Measurements from ENCODE around the gene INTS6L. TPM values are rescaled to one million over a fixed set of nuclear protein-coding genes. Genes with fewer than 3 reads are reported as not detected.

INTS6L gene
- polyA plus RNA-seq, 1 donor from 2014 or later, result 57.1 TPM

DNA sequence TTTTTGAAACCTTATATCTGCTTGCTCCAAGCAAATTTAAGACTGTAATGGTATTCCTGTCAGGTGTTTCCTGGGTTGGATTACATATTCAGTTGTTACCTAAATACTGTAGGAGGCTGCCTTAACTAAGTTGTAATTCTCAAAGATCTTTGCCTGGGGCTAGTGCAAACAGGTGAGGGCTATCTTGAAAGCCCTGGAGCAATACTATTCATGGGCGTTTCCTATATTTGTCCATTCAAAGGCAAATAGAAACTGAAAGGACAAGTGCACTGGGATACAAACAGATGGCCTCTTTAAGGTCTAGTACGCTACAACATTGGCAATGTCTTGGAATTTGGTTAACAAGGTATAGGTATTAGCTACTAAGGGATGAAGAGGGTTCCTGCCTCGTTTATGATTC, 108.9 kb downstream of the INTS6L start:
- no peak overlapping the region for H3K4me2 ChIP-seq (ENCODE audit: low read length)
- H3K36me3 ChIP-seq (ENCODE audit: insufficient read depth, low read length), result no peaks in the 10 kb centered on the region
- H3K79me2 ChIP-seq (replicated peaks; ENCODE audit: insufficient read depth, low read length), result no peaks in the 10 kb centered on the region
- no peak overlapping the region for H3K4me3 ChIP-seq (ENCODE audit: low read length)
- TF ChIP-seq RAD21 (conservative IDR thresholded peaks at IDR 0.05) (no peak), EZH2 (IDR thresholded peaks at IDR 0.05; ENCODE audit: borderline replicate concordance, insufficient read depth, low read length, poor library complexity, severe bottlenecking) (no peak), POLR2AphosphoS5 (IDR thresholded peaks at IDR 0.05) (no peak), MXI1 (conservative IDR thresholded peaks at IDR 0.05; ENCODE audit: poor library complexity, severe bottlenecking) (no peak), TAF1 (IDR thresholded peaks at IDR 0.05; ENCODE audit: low read depth) (no peak), SMC3 (conservative IDR thresholded peaks at IDR 0.05; ENCODE audit: poor library complexity) (no peak), EP300 (conservative IDR thresholded peaks at IDR 0.05; ENCODE audit: poor library complexity, severe bottlenecking) (no peak)
- TF ChIP-seq, protein P1, sequence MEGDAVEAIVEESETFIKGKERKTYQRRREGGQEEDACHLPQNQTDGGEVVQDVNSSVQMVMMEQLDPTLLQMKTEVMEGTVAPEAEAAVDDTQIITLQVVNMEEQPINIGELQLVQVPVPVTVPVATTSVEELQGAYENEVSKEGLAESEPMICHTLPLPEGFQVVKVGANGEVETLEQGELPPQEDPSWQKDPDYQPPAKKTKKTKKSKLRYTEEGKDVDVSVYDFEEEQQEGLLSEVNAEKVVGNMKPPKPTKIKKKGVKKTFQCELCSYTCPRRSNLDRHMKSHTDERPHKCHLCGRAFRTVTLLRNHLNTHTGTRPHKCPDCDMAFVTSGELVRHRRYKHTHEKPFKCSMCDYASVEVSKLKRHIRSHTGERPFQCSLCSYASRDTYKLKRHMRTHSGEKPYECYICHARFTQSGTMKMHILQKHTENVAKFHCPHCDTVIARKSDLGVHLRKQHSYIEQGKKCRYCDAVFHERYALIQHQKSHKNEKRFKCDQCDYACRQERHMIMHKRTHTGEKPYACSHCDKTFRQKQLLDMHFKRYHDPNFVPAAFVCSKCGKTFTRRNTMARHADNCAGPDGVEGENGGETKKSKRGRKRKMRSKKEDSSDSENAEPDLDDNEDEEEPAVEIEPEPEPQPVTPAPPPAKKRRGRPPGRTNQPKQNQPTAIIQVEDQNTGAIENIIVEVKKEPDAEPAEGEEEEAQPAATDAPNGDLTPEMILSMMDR (IDR thresholded peaks at IDR 0.05; ENCODE audit: poor library complexity, severe bottlenecking), result no peak
- TF ChIP-seq, protein P2, sequence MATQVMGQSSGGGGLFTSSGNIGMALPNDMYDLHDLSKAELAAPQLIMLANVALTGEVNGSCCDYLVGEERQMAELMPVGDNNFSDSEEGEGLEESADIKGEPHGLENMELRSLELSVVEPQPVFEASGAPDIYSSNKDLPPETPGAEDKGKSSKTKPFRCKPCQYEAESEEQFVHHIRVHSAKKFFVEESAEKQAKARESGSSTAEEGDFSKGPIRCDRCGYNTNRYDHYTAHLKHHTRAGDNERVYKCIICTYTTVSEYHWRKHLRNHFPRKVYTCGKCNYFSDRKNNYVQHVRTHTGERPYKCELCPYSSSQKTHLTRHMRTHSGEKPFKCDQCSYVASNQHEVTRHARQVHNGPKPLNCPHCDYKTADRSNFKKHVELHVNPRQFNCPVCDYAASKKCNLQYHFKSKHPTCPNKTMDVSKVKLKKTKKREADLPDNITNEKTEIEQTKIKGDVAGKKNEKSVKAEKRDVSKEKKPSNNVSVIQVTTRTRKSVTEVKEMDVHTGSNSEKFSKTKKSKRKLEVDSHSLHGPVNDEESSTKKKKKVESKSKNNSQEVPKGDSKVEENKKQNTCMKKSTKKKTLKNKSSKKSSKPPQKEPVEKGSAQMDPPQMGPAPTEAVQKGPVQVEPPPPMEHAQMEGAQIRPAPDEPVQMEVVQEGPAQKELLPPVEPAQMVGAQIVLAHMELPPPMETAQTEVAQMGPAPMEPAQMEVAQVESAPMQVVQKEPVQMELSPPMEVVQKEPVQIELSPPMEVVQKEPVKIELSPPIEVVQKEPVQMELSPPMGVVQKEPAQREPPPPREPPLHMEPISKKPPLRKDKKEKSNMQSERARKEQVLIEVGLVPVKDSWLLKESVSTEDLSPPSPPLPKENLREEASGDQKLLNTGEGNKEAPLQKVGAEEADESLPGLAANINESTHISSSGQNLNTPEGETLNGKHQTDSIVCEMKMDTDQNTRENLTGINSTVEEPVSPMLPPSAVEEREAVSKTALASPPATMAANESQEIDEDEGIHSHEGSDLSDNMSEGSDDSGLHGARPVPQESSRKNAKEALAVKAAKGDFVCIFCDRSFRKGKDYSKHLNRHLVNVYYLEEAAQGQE (IDR thresholded peaks at IDR 0.05; ENCODE audit: borderline replicate concordance), result no peak
- no peak overlapping the region for H2AFZ ChIP-seq (ENCODE audit: low read depth, low read length)
- H3K27me3 ChIP-seq (ENCODE audit: insufficient read depth, low read depth, low read length), result no peaks in the 10 kb centered on the region
- no peaks in the 10 kb centered on the region for H3K9me2 ChIP-seq (ENCODE audit: insufficient read depth, low read length)
- no peak overlapping the region for H3K9ac ChIP-seq (ENCODE audit: low read length)
- no peaks in the 10 kb centered on the region for H3K9me3 ChIP-seq (ENCODE audit: low read length)
- no peak overlapping the region for H3K27ac ChIP-seq (ENCODE audit: low read length)
- H3F3A ChIP-seq (ENCODE audit: insufficient read depth, low read length, poor library complexity, severe bottlenecking), result no peaks in the 10 kb centered on the region
- no peaks in the 10 kb centered on the region for H4K20me1 ChIP-seq (ENCODE audit: insufficient read depth)

Other genes starting within 250 kb of the INTS6L start
- gene ETDC, start 211.2 kb upstream of the INTS6L start, polyA plus RNA-seq, result not detected in 2 replicates
- gene ZNF75D, start 176.6 kb upstream of the INTS6L start, polyA plus RNA-seq, result 7.5 and 7.7 TPM in 2 replicates
- gene ZNF449, start 175.9 kb upstream of the INTS6L start, polyA plus RNA-seq, result 39.7 and 51.1 TPM in 2 replicates
- gene SMIM10L2A, start 98.7 kb upstream of the INTS6L start, polyA plus RNA-seq, result 4.7 and 5.4 TPM in 2 replicates
- gene CT45A1, start 193.0 kb downstream of the INTS6L start, polyA plus RNA-seq, result not detected in 2 replicates
- gene CT45A3, start 247.5 kb downstream of the INTS6L start, polyA plus RNA-seq, result not detected in 2 replicates

Data from neural cell (in vitro differentiated cells).